Measurements from ENCODE around the gene OLFM3. TPM values are rescaled to one million over a fixed set of nuclear protein-coding genes. Genes with fewer than 3 reads are reported as not detected.

OLFM3 gene
- total RNA-seq, 1 donor from 2014 or later, result not detected

DNA sequence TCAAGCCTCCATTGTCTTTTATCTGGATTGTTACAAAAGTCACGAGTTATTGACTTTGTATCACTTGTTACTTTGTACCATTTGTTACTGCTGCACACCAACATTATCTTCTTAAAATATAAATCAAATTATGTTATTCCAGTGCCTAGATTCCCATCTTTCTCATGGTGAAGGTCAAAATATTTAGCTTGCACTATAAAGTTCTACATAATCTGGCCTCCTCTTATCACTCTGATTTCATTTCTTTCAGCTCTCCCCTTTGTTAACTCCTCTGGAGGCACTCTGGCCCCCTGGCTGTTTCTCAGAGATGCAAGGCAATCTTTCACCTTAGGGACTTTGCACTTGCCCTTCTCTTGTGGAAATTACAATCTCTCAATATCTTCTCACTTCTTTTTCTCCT lies 143.8 kb downstream of the OLFM3 start:
- no peak for DNase-seq
- Mint-ChIP-seq H3K36me3 (ENCODE audit: low read depth) (no peaks in the 10 kb centered on the region), H3K27ac (no peak overlapping the region), H3K4me3 (no peak overlapping the region), H3K9me3 (no peaks in the 10 kb centered on the region), H3K4me1 (no peaks in the 10 kb centered on the region), H3K27me3 (no peaks in the 10 kb centered on the region)
- intact Hi-C loops (cut with micrococcal nuclease), result no loop called here

DNA sequence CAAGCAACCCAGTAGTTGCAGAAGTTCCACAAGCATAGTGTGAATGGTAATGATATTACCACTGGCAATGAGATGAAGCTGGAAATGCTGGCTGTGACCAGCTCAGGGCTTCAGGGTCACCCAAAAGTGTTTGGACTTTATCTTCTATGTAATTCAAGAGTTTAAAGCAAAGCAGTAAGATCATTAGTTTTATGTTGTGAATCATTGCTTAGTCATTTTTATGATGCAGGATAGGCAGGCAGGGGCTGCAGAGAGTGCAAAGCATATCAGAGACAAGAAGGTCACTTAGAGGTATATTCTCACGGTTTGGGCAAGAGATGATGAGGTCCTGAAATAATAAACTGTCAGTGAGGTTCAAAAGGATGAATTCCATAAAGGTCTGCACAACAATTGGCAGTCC lies 147.4 kb downstream of the OLFM3 start:
- Mint-ChIP-seq H3K4me1 (no peaks in the 10 kb centered on the region), H3K9me3 (no peaks in the 10 kb centered on the region), H3K36me3 (ENCODE audit: low read depth) (no peaks in the 10 kb centered on the region), H3K27me3 (peaks cover 5% of the 10 kb centered on the region), H3K27ac (no peak overlapping the region), H3K4me3 (no peak overlapping the region)
- no peak for DNase-seq
- intact Hi-C loops (cut with micrococcal nuclease), result no loop called here

DNA sequence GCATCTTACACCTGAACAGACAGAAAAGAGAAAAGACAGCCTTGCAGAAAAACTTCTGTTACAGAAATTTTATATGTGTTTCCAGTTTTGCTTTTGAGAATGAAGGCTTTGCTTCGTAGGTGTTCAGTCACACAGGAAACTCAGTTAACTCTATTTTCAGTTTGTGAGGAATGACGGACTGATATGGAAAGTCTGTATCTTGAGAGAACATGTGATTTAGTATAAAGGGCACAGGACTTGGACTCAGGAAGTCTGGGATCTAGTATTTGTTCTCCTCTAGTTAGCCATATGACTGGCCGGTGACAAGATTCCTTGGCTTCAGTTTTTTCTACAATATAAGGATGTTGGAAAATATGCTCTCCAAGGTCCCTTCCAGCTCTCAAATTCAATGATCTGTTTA lies 149.1 kb downstream of the OLFM3 start:
- intact Hi-C loops (cut with micrococcal nuclease), result no loop called here
- DNase-seq, result no peak
- Mint-ChIP-seq H3K27ac (no peak overlapping the region), H3K9me3 (no peaks in the 10 kb centered on the region), H3K4me3 (no peak overlapping the region), H3K27me3 (peaks cover 7% of the 10 kb centered on the region), H3K4me1 (no peaks in the 10 kb centered on the region), H3K36me3 (ENCODE audit: low read depth) (no peaks in the 10 kb centered on the region)

DNA sequence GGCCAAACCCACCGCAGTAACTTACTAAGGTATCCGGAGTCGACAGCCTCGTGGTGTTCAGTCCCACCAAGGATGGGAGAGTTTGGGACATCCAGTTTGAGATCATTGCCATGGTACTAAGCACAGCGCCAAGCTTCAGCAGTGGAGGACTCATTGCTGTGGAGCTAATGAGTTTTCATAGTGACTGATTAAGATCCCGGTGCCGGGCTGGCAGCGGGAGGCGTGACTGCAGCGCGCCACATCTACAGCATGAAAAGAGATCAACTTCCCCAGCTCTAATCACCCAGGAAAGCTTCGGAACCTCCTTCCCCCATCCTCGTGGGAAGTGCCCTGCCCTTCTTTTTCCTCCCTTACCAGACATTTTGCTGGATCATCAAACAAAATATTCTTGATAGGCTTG lies 149.9 kb downstream of the OLFM3 start:
- H3K4me1 Mint-ChIP-seq, result no peaks in the 10 kb centered on the region
- no peak overlapping the region for H3K4me3 Mint-ChIP-seq
- H3K27me3 Mint-ChIP-seq, result peaks cover 7% of the 10 kb centered on the region
- DNase-seq, result no peak
- intact Hi-C loops (cut with micrococcal nuclease), result no loop called here
- H3K27ac Mint-ChIP-seq, result no peak overlapping the region
- no peaks in the 10 kb centered on the region for H3K9me3 Mint-ChIP-seq
- H3K36me3 Mint-ChIP-seq (ENCODE audit: low read depth), result no peaks in the 10 kb centered on the region

DNA sequence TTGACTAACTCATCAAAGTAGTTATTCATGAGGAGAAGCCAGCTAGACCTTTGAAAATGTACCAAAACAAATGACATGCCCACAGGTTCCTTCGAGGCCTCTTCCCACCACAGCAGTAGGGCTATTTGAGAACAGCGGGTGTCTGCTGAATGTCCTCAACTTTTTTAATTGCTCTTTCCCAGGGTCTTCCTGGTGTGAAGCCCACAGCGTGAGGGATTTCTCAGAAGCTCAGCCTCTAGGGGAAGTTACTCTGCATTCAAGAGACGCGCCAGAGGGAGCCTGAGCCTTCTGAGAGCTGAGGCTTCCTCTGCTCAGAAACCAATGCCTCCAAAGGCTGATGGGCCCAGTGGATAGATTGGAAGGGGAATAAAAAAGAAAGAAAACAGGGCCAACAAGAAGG lies 153.6 kb downstream of the OLFM3 start:
- no peak for DNase-seq
- Mint-ChIP-seq H3K27me3 (peaks cover 7% of the 10 kb centered on the region), H3K27ac (no peak overlapping the region), H3K9me3 (no peaks in the 10 kb centered on the region), H3K36me3 (ENCODE audit: low read depth) (no peaks in the 10 kb centered on the region), H3K4me3 (no peak overlapping the region), H3K4me1 (no peaks in the 10 kb centered on the region)
- intact Hi-C loops (cut with micrococcal nuclease), result no loop called here

DNA sequence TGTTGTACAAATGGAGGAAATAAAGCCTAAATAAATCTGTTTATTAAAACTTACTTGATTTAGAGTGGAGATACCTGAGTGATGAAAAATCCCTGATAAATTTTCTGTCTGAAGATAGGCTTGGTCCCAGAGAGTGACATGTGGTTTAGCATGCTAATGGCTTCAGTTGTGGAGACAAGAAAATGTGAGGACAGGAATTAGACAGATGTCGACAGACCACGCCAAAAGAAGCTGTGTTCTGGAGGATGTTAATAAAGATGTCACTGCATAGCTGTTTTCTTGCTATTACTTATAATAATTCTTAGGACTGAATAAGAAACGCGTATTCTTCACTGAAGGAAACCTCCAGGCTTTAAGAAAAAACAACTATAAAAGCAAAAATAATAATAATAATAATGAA lies 154.9 kb downstream of the OLFM3 start:
- Mint-ChIP-seq H3K36me3 (ENCODE audit: low read depth) (no peaks in the 10 kb centered on the region), H3K4me3 (no peak overlapping the region), H3K4me1 (no peaks in the 10 kb centered on the region), H3K9me3 (no peaks in the 10 kb centered on the region), H3K27ac (no peak overlapping the region), H3K27me3 (peaks cover 4% of the 10 kb centered on the region)
- intact Hi-C loops (cut with micrococcal nuclease), result no loop called here
- no peak for DNase-seq

DNA sequence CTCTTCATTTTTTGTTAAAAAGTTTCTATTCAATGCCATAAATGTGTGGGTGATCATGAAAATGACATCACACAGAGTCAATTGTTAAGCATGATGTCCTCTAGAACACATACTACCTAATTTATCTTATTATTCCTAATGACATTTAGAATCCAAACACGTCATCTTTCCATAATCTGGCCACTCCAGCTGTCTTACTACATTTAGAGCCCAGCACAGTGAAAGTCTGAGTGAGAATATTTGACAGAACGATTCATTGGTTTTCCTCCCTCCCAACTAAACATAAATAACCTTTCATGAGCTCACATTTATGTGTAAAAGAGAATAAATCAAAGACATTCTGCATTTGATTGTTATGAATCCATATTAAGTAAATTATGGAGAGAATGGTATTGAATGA lies 160.7 kb downstream of the OLFM3 start:
- DNase-seq, result no peak
- no peaks in the 10 kb centered on the region for H3K27me3 Mint-ChIP-seq
- intact Hi-C loops (cut with micrococcal nuclease), result no loop called here
- no peaks in the 10 kb centered on the region for H3K9me3 Mint-ChIP-seq
- no peaks in the 10 kb centered on the region for H3K36me3 Mint-ChIP-seq (ENCODE audit: low read depth)
- no peak overlapping the region for H3K27ac Mint-ChIP-seq
- no peak overlapping the region for H3K4me3 Mint-ChIP-seq
- no peaks in the 10 kb centered on the region for H3K4me1 Mint-ChIP-seq

- Mint-ChIP-seq H3K27ac (no peak overlapping the region), H3K9me3 (no peaks in the 10 kb centered on the region), H3K4me1 (no peaks in the 10 kb centered on the region), H3K4me3 (no peak overlapping the region), H3K27me3 (no peaks in the 10 kb centered on the region), H3K36me3 (ENCODE audit: low read depth) (no peaks in the 10 kb centered on the region)
- DNase-seq, result no peak
- intact Hi-C loops (cut with micrococcal nuclease), result no loop called here
These were observed 163.4 kb downstream of the OLFM3 start for GRCh38 chr1:101833312-101833711.

DNA sequence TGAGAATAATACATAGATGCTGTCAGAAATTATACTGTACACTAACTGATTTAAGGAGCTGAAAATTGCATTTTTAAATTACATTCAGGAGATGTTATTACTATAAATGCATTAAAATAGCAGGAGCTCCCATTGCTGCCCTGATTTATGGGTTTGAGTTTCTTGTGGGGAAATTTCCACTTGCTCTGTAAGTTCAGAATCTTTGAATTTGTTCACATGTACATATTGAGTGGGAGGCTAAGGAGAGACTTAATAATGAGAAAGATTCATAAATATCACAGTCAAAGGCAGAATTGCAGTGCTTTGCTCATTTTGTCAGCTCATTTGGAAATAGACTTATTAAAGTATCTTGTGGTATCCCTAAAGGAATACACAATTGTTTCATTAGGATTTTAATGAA lies 170.3 kb downstream of the OLFM3 start:
- Mint-ChIP-seq H3K36me3 (ENCODE audit: low read depth) (no peaks in the 10 kb centered on the region), H3K27me3 (no peaks in the 10 kb centered on the region), H3K27ac (no peak overlapping the region), H3K4me3 (no peak overlapping the region), H3K4me1 (no peaks in the 10 kb centered on the region), H3K9me3 (no peaks in the 10 kb centered on the region)
- DNase-seq, result no peak
- intact Hi-C loops (cut with micrococcal nuclease), result no loop called here

DNA sequence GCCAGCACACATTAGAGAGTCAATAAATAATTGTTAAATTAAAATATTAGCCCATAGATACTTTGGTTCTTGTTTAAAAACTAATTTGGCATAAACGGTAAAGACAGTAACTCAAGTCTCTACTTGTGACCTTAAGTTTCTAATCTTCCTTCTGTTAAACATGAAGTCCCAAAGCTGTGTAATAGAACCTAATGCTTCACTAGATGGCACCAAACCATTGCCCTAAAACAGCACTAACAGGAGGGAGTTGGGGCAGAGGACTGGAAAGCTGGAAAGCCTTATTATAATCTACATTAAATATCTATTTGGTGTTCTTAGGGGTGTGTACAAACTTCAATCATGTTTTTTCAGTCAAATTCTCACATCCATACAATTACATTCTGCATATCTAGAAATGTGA lies 176.7 kb downstream of the OLFM3 start:
- H3K27ac Mint-ChIP-seq, result no peak overlapping the region
- H3K4me3 Mint-ChIP-seq, result no peak overlapping the region
- H3K36me3 Mint-ChIP-seq (ENCODE audit: low read depth), result no peaks in the 10 kb centered on the region
- DNase-seq, result no peak
- intact Hi-C loops (cut with micrococcal nuclease), result no loop called here
- H3K27me3 Mint-ChIP-seq, result no peaks in the 10 kb centered on the region
- no peaks in the 10 kb centered on the region for H3K9me3 Mint-ChIP-seq
- H3K4me1 Mint-ChIP-seq, result no peaks in the 10 kb centered on the region

DNA sequence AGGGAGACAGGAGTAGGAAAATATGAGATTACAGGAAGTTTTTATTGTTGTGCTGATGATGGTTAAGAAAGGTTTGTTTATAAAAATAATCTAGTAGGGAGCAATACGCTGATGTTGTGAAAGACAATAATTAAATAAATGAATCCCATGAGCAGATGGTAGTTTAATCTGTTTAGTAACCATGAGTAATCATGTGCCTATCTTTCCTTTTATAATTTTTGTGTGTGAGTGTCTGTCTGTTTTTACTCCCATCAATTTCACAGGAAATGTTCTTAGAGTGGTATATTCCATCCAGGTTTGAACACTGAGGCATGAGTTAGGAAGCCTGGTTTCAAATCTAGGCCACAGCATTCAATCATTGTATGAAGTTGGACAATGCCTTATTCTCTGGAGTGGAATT lies 180.5 kb downstream of the OLFM3 start:
- Mint-ChIP-seq H3K36me3 (ENCODE audit: low read depth) (no peaks in the 10 kb centered on the region), H3K27ac (no peak overlapping the region), H3K4me1 (no peaks in the 10 kb centered on the region), H3K27me3 (peaks cover 3% of the 10 kb centered on the region), H3K9me3 (no peaks in the 10 kb centered on the region), H3K4me3 (no peak overlapping the region)
- intact Hi-C loops (cut with micrococcal nuclease), result no loop called here
- DNase-seq, result no peak

DNA sequence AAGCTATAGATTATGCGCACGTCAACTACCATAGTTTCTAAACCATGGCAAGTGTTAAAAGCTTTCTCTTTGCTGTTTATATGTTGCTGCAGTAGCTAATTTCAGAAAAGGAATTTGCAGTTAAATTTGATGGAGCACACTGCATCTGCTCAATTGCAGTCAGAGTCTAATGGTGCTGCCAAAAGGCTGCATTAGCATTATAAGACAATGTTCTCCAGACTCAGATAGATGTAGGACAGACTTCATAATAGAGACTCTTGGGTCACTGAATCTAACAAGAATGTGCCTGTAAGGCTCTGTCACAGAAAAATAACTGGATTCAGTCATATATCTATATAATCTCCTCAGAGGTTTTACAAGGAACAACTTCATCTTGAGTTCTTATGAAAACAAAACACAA lies 198.3 kb downstream of the OLFM3 start:
- Mint-ChIP-seq H3K4me3 (no peak overlapping the region), H3K27me3 (no peaks in the 10 kb centered on the region), H3K9me3 (no peaks in the 10 kb centered on the region), H3K36me3 (ENCODE audit: low read depth) (no peaks in the 10 kb centered on the region), H3K4me1 (no peaks in the 10 kb centered on the region), H3K27ac (no peak overlapping the region)
- no peak for DNase-seq
- intact Hi-C loops (cut with micrococcal nuclease), result no loop called here

GRCh38 chr1:101797722-101798121 lies 199.0 kb downstream of the OLFM3 start:
- Mint-ChIP-seq H3K27ac (no peak overlapping the region), H3K4me3 (no peak overlapping the region), H3K9me3 (no peaks in the 10 kb centered on the region), H3K36me3 (ENCODE audit: low read depth) (no peaks in the 10 kb centered on the region), H3K4me1 (no peaks in the 10 kb centered on the region), H3K27me3 (no peaks in the 10 kb centered on the region)
- DNase-seq, result no peak
- intact Hi-C loops (cut with micrococcal nuclease), result no loop called here

DNA sequence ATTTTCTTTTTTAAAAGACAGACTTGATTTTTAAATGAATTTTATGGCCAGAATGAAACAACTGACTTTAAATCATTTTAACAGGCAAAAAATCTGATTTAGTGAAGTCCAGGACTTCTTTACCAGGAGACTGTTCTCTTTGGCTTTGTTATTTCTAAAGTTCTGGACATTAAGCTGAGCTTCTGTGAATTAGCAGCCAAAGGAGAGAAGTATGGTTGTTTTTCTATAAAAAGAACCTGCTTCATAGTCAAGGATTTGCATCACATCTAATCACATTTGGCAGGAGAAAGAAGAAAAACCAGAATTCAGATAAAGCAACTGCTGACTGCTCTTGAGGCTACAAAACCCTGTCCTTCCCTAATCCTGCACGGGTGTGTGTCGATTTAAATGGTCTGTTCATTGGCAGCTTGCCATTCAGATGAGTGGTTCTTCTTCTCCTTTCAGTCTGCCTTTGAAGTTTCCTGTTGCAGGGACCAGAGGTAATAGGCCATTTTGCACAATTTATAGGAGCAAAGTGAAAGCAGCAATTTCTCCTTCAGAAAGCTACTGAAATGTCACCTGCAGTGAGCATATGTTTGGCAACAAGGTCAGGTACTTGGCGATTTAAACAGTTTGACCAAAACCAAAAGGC lies 215.4 kb downstream of the OLFM3 start:
- Mint-ChIP-seq H3K4me3 (no peak overlapping the region), H3K4me1 (no peaks in the 10 kb centered on the region), H3K27ac (no peak overlapping the region), H3K36me3 (ENCODE audit: low read depth) (no peaks in the 10 kb centered on the region), H3K9me3 (no peaks in the 10 kb centered on the region), H3K27me3 (no peaks in the 10 kb centered on the region)
- intact Hi-C loops (cut with micrococcal nuclease), result no loop called here
- DNase-seq, result no peak

DNA sequence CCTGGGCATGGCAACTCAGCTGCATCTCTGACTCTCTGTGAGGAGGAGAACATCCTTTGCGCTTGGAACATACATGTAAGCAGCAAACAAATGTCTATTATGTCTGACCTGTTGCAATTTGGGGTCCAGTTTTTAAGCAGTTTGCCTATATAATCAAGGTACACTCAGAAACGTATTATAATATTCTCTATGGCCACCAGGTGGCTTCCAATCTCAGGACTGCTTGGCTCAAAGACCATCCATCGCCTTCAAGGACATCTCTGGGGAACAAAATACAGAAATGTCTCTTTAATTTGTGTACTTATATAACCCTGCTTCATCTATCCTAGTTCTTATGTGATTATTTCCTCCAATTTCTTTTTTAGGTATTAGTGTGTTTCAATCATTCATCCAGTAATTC lies 227.2 kb downstream of the OLFM3 start:
- no peaks in the 10 kb centered on the region for H3K36me3 Mint-ChIP-seq (ENCODE audit: low read depth)
- no peak overlapping the region for H3K4me3 Mint-ChIP-seq
- H3K4me1 Mint-ChIP-seq, result no peaks in the 10 kb centered on the region
- intact Hi-C loops (cut with micrococcal nuclease), result no loop called here
- H3K27me3 Mint-ChIP-seq, result no peaks in the 10 kb centered on the region
- DNase-seq, result no peak
- H3K9me3 Mint-ChIP-seq, result no peaks in the 10 kb centered on the region
- H3K27ac Mint-ChIP-seq, result no peak overlapping the region

All from activated CD4-positive, alpha-beta T cell treated with anti-CD3 and anti-CD28 coated beads, Interleukin-2, amount 10 ng/mL, durations not matched to agents 24 days and 14 days (primary cell).